CD4-positive, alpha-beta T cell treated with Interleukin-6 at 100 ng/mL for 8 hours (primary cell): ENCODE data around the gene POU6F2.

Experiments
- DNase-seq: peaks from one replicate; pipeline ENCODE4 v3.0.0-alpha.2; 2020; ENCODE audit warnings: mixed read lengths, low spot score

The POU6F2 gene

GRCh38 chr7:39069896-39070881 lies 92.5 kb downstream of the POU6F2 start:
- DNase-seq = no peak

GRCh38 chr7:39071116-39071515 lies 93.4 kb downstream of the POU6F2 start:
- DNase-seq = no peak

GRCh38 chr7:39073432-39073831 lies 95.7 kb downstream of the POU6F2 start:
- no peak for DNase-seq

GRCh38 chr7:39075210-39075609 lies 97.5 kb downstream of the POU6F2 start:
- no peak for DNase-seq

GRCh38 chr7:39083781-39084180 lies 106.1 kb downstream of the POU6F2 start:
- no peak for DNase-seq

GRCh38 chr7:39084349-39084748 lies 106.6 kb downstream of the POU6F2 start:
- DNase-seq = no peak

GRCh38 chr7:39085189-39085588 lies 107.5 kb downstream of the POU6F2 start:
- no peak for DNase-seq

- DNase-seq = no peak
Measured at GRCh38 chr7:39085590-39086049, 107.9 kb downstream of the POU6F2 start.

- no peak for DNase-seq
Measured at GRCh38 chr7:39086638-39087360, 109.1 kb downstream of the POU6F2 start.

GRCh38 chr7:39088730-39089593 lies 111.3 kb downstream of the POU6F2 start:
- DNase-seq = no peak

GRCh38 chr7:39091145-39091544 lies 113.4 kb downstream of the POU6F2 start:
- no peak for DNase-seq

- no peak for DNase-seq
Measured at GRCh38 chr7:39091774-39092173, 114.1 kb downstream of the POU6F2 start.

GRCh38 chr7:39094731-39095130 lies 117.0 kb downstream of the POU6F2 start:
- DNase-seq = no peak

GRCh38 chr7:39095875-39096619 lies 118.3 kb downstream of the POU6F2 start:
- no peak for DNase-seq

- no peak for DNase-seq
Measured at GRCh38 chr7:39098506-39098905, 120.8 kb downstream of the POU6F2 start.

- no peak for DNase-seq
Measured at GRCh38 chr7:39099146-39099545, 121.4 kb downstream of the POU6F2 start.

GRCh38 chr7:39100270-39100669 lies 122.6 kb downstream of the POU6F2 start:
- no peak for DNase-seq

- DNase-seq = no peak
Measured at GRCh38 chr7:39102234-39102633, 124.5 kb downstream of the POU6F2 start.

GRCh38 chr7:39105720-39106119 lies 128.0 kb downstream of the POU6F2 start:
- DNase-seq = no peak

GRCh38 chr7:39125846-39126245 lies 148.1 kb downstream of the POU6F2 start:
- DNase-seq = no peak

- no peak for DNase-seq
Measured at GRCh38 chr7:39127058-39127457, 149.3 kb downstream of the POU6F2 start.
